Epithelial cell of proximal tubule (primary cell): ENCODE measurements around the gene SH3BP2. TPM values are rescaled to one million over a fixed set of nuclear protein-coding genes. Genes with fewer than 3 reads are reported as not detected.

Source experiments
- DNase-seq: peaks from one replicate; pipeline ENCODE4 v3.0.0-alpha.2; 2011; ENCODE audit warnings: low read depth
- H3K4me3 ChIP-seq: 2 replicates; pipeline ENCODE4 v1.5.1; 2011; ENCODE audit warnings: low read depth, mild to moderate bottlenecking, low read length
- CTCF ChIP-seq: conservative IDR thresholded peaks from 2 replicates; pipeline ENCODE4 v1.5.1; 2012; ENCODE audit warnings: low read depth, mild to moderate bottlenecking, low read length
- total RNA-seq: library from RNA; depleted of rRNA; stranded (reverse); fragments of >200 nt; gene quantifications from 2 replicates; pipeline ENCODE4 v1.2.3, GENCODE V29; 2015

Gene SH3BP2
- 32.3 and 53.3 TPM in 2 replicates for total RNA-seq

DNA sequence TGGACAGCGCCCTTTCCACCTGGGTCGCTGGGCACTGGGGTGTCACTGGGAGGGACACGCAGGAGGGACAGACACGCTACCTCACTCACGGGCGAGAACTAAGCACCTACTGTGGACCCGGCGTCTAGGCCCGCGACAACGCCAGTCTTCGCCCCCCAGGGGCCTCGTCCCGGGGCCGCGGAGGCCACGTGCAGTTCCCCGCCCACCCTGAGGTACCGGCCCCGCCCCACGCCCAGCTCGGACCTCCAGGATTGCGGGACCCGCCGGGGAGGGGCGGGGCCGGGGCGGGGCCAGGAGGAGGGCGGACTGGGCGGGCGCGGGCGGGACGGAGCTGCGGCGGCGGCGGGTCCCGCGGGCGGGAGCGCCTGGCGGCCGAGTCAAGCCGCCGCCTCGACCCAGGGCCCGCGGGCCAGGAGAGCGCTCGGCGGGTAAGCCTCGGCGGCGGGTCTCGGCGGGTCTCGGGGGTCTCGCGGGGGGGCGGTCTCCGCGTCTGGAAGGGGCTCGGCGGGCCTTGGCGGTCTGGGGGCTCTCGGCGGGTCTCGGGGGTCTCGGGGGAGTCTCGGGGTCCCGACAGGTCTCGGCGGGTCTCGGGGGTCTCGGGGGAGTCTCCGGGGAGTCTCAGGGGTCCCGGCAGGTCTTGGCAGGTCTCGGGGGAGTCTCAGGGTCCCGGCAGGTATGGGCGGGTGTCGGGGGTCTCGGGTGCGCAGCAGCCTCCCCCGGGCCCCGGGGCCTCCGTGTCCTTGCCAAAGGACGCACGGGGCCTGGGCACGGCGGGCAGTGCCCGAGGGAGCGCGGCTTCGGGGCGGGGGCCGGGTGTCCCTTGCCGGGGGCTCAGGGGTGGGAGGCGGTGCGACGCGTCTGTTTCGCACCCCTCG, at the start of gene SH3BP2:
Gene SH3BP2, plus strand, starts transcription at position 375 of the 875 bp plus-strand sequence. CDS start 27,533 bp downstream, outside the sequence.
- peak within 1 kb of the TSS; percentile 83 for H3K4me3 ChIP-seq
- no peak for TF ChIP-seq CTCF
- DNase-seq = no peak

- TF ChIP-seq CTCF = no peak
- DNase-seq = no peak
- H3K4me3 ChIP-seq = no peak overlapping the region
These were observed 49.1 kb upstream of the SH3BP2 start for GRCh38 chr4:2743518-2744445.

DNA sequence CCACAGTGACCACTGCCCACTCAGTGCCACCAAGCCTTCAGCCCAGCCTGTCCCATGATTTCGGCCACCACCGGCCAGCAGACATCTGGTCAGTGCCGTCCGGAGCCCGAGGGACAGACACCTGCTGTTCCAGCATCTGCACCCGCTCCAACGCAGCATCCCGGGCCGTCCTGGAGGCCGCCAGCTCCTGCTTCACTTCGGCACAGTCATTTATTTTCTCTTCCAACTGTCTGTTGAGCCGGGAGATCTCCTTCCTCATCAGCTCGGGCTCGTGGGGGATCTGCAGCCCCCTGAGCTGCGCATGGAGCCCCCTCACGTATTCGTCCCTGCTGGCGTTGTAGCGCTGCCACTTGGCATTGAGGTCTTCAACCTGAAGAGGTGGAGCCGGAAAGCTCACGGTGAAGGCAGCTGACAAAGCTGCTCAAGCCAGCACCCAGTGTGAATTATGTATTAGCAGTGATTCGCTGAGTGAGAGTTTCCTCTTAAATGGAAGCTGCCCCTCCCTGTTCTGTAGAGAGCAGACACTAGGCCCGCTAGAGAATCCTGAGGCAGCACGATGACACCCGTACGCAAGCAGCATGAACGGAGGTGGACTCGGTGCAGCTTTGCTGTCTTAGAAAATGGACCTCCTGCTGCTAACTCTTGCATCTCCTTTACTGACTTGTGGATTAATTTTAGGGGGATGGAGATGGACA, 48.2 kb upstream of the SH3BP2 start:
- TF ChIP-seq CTCF = no peak
- H3K4me3 ChIP-seq = no peak overlapping the region
- no peak for DNase-seq

GRCh38 chr4:2745516-2745915, 47.4 kb upstream of the SH3BP2 start:
- no peak overlapping the region for H3K4me3 ChIP-seq
- no peak for DNase-seq
- no peak for TF ChIP-seq CTCF

DNA sequence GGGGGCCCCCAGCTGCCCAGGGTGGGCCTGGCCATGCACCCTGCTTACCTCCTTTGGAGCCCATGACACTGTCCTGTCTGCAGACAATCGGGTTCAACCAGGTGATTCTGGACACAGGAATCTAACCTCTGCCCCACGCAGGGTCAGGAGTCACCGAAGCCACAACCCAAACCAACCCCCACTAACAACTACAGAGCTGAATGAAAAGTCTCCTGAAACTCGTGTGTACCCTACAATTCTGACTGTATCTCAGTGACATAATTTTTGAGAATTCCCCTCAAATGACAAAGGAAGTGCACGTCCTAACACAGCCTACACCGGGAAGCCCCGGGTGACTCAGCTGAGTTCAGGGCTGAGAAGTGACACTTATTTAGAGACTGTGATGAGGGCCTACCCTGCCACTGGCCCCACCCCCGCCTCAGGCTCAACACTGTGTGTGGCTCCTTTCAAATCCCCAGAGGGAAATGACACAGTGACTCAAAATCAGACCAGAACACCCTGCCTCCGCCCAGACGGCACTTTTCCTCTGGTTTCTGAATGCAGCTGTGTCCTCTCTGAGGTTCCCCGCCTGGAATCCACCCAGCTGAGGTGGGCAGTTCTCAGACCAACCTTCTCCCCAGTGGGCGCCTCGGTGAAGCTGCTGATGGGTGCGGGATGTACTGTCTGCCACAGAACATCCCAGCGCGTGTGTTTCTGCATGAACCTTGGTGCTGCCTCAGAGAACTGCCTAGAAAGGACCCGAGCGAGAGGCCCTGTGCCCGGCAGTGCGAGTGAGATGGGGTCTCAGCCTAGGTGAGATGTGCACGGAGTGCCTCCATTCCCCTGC, 46.7 kb upstream of the SH3BP2 start:
- DNase-seq = peak; percentile 10
- TF ChIP-seq CTCF = no peak
- H3K4me3 ChIP-seq = no peak overlapping the region
